Measurements from ENCODE around the gene SLC1A4.
"Not testable (repeated sequence)": the region's sequence is repeated elsewhere in the genome, so short reads cannot be mapped to it uniquely, and the experiment has no call there.

The SLC1A4 gene

GRCh38 chr2:64996871-64997307, 7.7 kb downstream of the SLC1A4 start:
- DNase-seq: no peak

- DNase-seq: no peak
Observed at GRCh38 chr2:64998658-64999061, 9.5 kb downstream of the SLC1A4 start.

- DNase-seq: no peak
Observed at GRCh38 chr2:64999754-65000153, 10.6 kb downstream of the SLC1A4 start.

- DNase-seq: no peak
Observed at GRCh38 chr2:65000644-65001043, 11.4 kb downstream of the SLC1A4 start.

GRCh38 chr2:65003037-65003436, 13.8 kb downstream of the SLC1A4 start:
- DNase-seq: no peak

- DNase-seq: not testable (repeated sequence)
Observed at GRCh38 chr2:65004232-65004631, 15.0 kb downstream of the SLC1A4 start.

GRCh38 chr2:65013776-65014175, 24.6 kb downstream of the SLC1A4 start:
- no peak for DNase-seq

- DNase-seq: no peak
Observed at GRCh38 chr2:65015731-65016130, 26.5 kb downstream of the SLC1A4 start.

GRCh38 chr2:65016789-65017188, 27.6 kb downstream of the SLC1A4 start:
- DNase-seq: no peak

GRCh38 chr2:65017335-65017734, 28.1 kb downstream of the SLC1A4 start:
- DNase-seq: peak; percentile 48

- peak; percentile 51 for DNase-seq
Observed at GRCh38 chr2:65018141-65018582, 29.0 kb downstream of the SLC1A4 start.

GRCh38 chr2:65019010-65019409, 29.8 kb downstream of the SLC1A4 start:
- DNase-seq: no peak

- no peak for DNase-seq
Observed at GRCh38 chr2:65019675-65020195, 30.5 kb downstream of the SLC1A4 start.

GRCh38 chr2:65020251-65020650, 31.1 kb downstream of the SLC1A4 start:
- not testable (repeated sequence) for DNase-seq

GRCh38 chr2:65020943-65021528, 31.8 kb downstream of the SLC1A4 start:
- no peak for DNase-seq

- DNase-seq: no peak
Observed at GRCh38 chr2:65021709-65022108, 32.5 kb downstream of the SLC1A4 start.

GRCh38 chr2:65022189-65022588, 33.0 kb downstream of the SLC1A4 start:
- no peak for DNase-seq

GRCh38 chr2:65023742-65024141, 34.5 kb downstream of the SLC1A4 start:
- DNase-seq: no peak

- no peak for DNase-seq
Observed at GRCh38 chr2:65024149-65024829, 35.1 kb downstream of the SLC1A4 start.

GRCh38 chr2:65025453-65026123, 36.4 kb downstream of the SLC1A4 start:
- no peak for DNase-seq

GRCh38 chr2:65026154-65026553, 37.0 kb downstream of the SLC1A4 start:
- DNase-seq: no peak

- DNase-seq: peak; percentile 46
Observed at GRCh38 chr2:65026704-65027464, 37.7 kb downstream of the SLC1A4 start.

GRCh38 chr2:65027616-65028244, 38.5 kb downstream of the SLC1A4 start:
- no peak for DNase-seq
